Esophagus muscularis mucosa (tissue), 4 donors: ENCODE results near the gene KCNRG.

Experiments
- CTCF ChIP-seq, 3 experiments: fragments of 200-600 bp in 2 of 3; fragments of 450-650 bp in 1 of 3; sonication (generic) in 2 of 3; IDR thresholded peaks; one replicate each; pipeline ENCODE4 v1.5.1; 2017 to 2019; ENCODE audit warnings: antibody characterized with exemption in 3 of 3, mild to moderate bottlenecking in 2 of 3, moderate library complexity in 1 of 3
- EP300 ChIP-seq: sonication (generic); formaldehyde crosslinking; IDR thresholded peaks from one replicate; pipeline ENCODE4 v1.6.1; 2017; ENCODE audit warnings: antibody characterized with exemption
- POLR2AphosphoS5 ChIP-seq, 2 donors: sonication (generic); formaldehyde crosslinking; IDR thresholded peaks; one replicate each; pipeline ENCODE4 v1.6.1; 2017; ENCODE audit warnings: antibody characterized with exemption in 2 of 2

DNA sequence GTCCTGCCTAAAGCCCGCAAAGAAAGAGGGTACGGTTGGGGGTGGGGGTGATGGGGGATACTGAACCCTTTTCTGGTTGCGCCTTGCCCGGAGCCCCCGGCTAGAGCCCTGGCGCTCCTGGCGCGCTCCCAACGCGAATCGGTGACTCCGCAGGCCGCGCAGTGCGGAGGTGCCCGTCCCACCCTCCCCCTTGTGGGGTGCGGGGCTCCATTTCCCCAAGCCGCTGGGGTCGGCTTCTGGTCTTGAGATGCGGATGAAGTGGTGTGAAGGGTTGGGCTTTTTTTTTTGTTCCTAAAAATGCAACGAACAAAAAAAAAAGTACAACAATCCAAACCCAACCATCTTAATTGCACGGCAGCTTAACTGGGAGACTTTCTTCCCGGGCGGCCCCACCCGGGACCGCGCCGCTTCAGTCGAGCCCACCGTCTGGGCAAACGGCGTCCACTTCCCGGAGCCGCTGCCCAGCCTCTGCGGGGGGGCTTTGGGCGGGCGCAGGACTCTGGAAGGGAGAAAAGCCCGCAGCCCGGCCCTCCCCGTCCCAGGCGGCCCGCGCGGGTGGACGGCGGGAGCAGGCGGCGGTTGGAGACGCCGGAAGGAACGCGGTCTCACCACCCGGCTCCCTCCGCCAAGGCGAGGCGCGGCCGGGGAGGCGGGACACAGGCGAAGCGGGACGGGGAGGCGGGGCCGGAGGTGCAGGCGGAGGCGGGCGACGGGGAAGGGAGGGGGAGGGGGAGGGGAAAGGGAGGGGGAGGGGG is 18.9 kb upstream of the KCNRG start:
- TF ChIP-seq POLR2AphosphoS5 (IDR thresholded peaks at IDR 0.05) (peak; percentile 81 to 95), EP300 (no peak), CTCF (IDR thresholded peaks at IDR 0.05) (peak in 1 of 3 experiments; percentile 6)
